Adrenal gland (tissue), 12 donors: ENCODE data around the gene JPT1. TPM values are rescaled to one million over a fixed set of nuclear protein-coding genes. Genes with fewer than 3 reads are reported as not detected.

Experiments used
- DNase-seq, 7 donors: peaks; one replicate each; pipeline ENCODE4 v3.0.0-alpha.2; 2019 to 2020
- H3K27ac ChIP-seq, 5 donors: fragments of 200-600 bp; sonication (generic) in 4 of 5; 1 replicate in 3 of 5; 2 replicates in 2 of 5; pipeline versions ENCODE4 v1.5.1 to v1.8.0; 2016 to 2020; ENCODE audit warnings: mild to moderate bottlenecking in 1 of 5
- H3K27me3 ChIP-seq: fragments of 200-600 bp; 2 replicates; pipeline ENCODE4 v1.8.0; 2021
- H3K36me3 ChIP-seq, 2 donors: fragments of 200-600 bp; replicated peaks in 1 of 2; 1 replicate in 1 of 2; 2 replicates in 1 of 2; pipeline versions ENCODE4 v1.5.1 to v1.8.0; 2018 to 2022
- H3K4me1 ChIP-seq, 2 donors: fragments of 200-600 bp; replicated peaks in 1 of 2; 1 replicate in 1 of 2; 2 replicates in 1 of 2; pipeline versions ENCODE4 v1.5.1 to v1.8.0; 2018 to 2021
- H3K4me3 ChIP-seq, 4 donors: fragments of 200-600 bp; sonication (generic) in 3 of 4; one replicate each; pipeline ENCODE4 v1.5.1; 2016 to 2018
- H3K9me3 ChIP-seq, 3 donors: fragments of 200-600 bp; sonication (generic) in 1 of 3; replicated peaks in 1 of 3; 1 replicate in 2 of 3; 2 replicates in 1 of 3; pipeline versions ENCODE4 v1.5.1 to v1.8.0; 2016 to 2021
- POLR2A ChIP-seq, 2 donors: fragments of 450-650 bp; IDR thresholded peaks; one replicate each; pipeline ENCODE4 v1.6.1; 2017; ENCODE audit warnings: antibody characterized with exemption in 2 of 2, mild to moderate bottlenecking in 2 of 2, moderate library complexity in 1 of 2
- WGBS, 4 donors: extraction: QIAGEN DNeasy Blood & Tissue Kit in 2 of 4; methylation state at CpG; one replicate each; pipeline versions ENCODE4 v1.1.5 to v1.1.7; 2013 to 2017; 5-methylcytosine and 5-hydroxymethylcytosine counted together
- intact Hi-C, 2 donors: fragments of 100-400 bp; cut with DNase I; formaldehyde crosslinking; loops; one replicate each; pipeline versions ENCODE4 v1.14.1 to v1.15.0; 2022 to 2023
- polyA plus RNA-seq, 3 donors: library from polyadenylated mRNA; stranded (reverse); fragments of 200-250 nt in 2 of 3; fragments of 350-450 nt in 1 of 3; fragmentation: Illumina TruSeq in 1 of 3; extraction: RNeasy Lipid Tissue Mini Kit (QIAGEN cat#74804) in 1 of 3; gene quantifications; one replicate each; pipeline ENCODE4 v1.2.3, GENCODE V29; 2013 to 2014
- total RNA-seq, 9 donors: library from RNA; depleted of rRNA in 4 of 9; stranded (reverse); fragments of >200 nt in 4 of 9; fragments of 120-200 nt in 1 of 9; fragmentation: NEBNext Ultra II Directional in 1 of 9; extraction: Animal tissue kit (Norgen Biotek cat#: 25700) in 1 of 9; gene quantifications; one replicate each; pipeline versions ENCODE4 v1.1.0 to v1.2.4, GENCODE V29; 2013 to 2023
- TF ChIP-seq, protein P1 (sequence below), 6 experiments: fragments of 450-650 bp in 4 of 6; fragments of 200-600 bp in 2 of 6; sonication (generic) in 1 of 6; IDR thresholded peaks; 1 replicate in 5 of 6; 2 replicates in 1 of 6; pipeline versions ENCODE4 v1.5.1 to v1.8.0; 2016 to 2021; ENCODE audit warnings: antibody characterized with exemption in 6 of 6, mild to moderate bottlenecking in 2 of 6, moderate library complexity in 1 of 6
- donor health status: healthy with polysubstance abuse.
- donor health status: Bipolar disorder and iron deficiency.
- donor health status: DM: yes; HTN: yes; CAD: no.
- donor health status: DM: no; HTN: no; CAD: no.
- donor health status: DM: no; HTN: no; CAD: no.
- donor health status: DM: yes; HTN: yes; CAD: no.

Gene JPT1
- total and polyA plus RNA-seq, 12 donors: 34.2 to 232 (median 67.2) TPM

DNA sequence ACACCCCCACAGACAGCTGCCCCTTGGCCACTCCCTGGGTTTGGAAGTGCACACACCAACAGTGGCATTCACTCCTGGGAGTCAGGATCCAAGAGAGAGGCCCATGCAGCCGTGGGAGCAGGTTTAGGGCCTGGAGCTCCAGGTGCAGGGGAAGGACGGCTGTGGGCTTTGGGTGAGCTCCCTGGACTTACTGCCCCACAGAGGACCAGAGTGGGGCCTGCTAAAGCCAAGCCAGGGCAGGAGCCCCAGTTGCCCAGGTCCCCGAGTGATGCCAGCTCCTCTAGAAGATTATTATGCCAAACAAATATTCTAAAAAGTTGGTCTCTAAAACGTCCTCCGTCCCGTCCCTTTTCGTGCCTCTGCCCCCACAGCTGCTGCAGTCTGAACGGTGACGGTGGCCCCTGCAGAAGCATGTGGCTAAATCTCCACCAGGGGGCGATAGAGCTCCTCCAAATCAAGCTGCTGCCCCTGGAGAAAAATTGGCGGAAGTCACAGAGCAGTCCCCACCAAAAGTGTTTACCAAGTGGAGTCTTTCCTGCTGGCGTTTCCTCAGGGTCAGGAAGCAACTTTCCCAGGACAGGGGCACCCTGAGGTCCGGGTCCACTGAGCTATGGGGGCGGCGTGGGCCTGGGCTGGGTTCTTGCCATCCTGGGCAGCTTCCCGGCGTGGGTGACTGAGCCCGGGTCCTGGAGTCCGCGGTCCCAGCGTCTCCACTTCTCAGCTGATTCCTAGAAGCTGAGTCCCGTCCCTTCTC is 40.3 kb downstream of the JPT1 start:
- TF ChIP-seq POLR2A (IDR thresholded peaks at IDR 0.05): no peak
- TF ChIP-seq, protein P1, sequence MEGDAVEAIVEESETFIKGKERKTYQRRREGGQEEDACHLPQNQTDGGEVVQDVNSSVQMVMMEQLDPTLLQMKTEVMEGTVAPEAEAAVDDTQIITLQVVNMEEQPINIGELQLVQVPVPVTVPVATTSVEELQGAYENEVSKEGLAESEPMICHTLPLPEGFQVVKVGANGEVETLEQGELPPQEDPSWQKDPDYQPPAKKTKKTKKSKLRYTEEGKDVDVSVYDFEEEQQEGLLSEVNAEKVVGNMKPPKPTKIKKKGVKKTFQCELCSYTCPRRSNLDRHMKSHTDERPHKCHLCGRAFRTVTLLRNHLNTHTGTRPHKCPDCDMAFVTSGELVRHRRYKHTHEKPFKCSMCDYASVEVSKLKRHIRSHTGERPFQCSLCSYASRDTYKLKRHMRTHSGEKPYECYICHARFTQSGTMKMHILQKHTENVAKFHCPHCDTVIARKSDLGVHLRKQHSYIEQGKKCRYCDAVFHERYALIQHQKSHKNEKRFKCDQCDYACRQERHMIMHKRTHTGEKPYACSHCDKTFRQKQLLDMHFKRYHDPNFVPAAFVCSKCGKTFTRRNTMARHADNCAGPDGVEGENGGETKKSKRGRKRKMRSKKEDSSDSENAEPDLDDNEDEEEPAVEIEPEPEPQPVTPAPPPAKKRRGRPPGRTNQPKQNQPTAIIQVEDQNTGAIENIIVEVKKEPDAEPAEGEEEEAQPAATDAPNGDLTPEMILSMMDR (IDR thresholded peaks at IDR 0.05): peak; percentile 93 to 99 (median 94)
- H3K4me1 ChIP-seq: peaks cover 0 to 25% of the 10 kb centered on the region in 2 donors
- no peaks in the 10 kb centered on the region for H3K36me3 ChIP-seq
- DNase-seq: peak; percentile 87 to 96 (median 90)
- WGBS, 4 donors: 1 to 6% (median 3%) methylated on average over 19 to 22 of the region's 22 CpGs
- H3K9me3 ChIP-seq: no peaks in the 10 kb centered on the region
- H3K27me3 ChIP-seq: no peaks in the 10 kb centered on the region
- intact Hi-C loops: loop anchor here (5.0 to 10.0 kb wide), 3 partner anchors 58 to 91 kb away; partner anchors contain the start of gene NUP85 (in 1 of the 2)
- H3K27ac ChIP-seq: peak overlapping the region in 3 of 5 donors; percentile 35 to 85 (median 76)
- H3K4me3 ChIP-seq: peak overlapping the region in 2 of 4 donors; percentile 8 to 68

DNA sequence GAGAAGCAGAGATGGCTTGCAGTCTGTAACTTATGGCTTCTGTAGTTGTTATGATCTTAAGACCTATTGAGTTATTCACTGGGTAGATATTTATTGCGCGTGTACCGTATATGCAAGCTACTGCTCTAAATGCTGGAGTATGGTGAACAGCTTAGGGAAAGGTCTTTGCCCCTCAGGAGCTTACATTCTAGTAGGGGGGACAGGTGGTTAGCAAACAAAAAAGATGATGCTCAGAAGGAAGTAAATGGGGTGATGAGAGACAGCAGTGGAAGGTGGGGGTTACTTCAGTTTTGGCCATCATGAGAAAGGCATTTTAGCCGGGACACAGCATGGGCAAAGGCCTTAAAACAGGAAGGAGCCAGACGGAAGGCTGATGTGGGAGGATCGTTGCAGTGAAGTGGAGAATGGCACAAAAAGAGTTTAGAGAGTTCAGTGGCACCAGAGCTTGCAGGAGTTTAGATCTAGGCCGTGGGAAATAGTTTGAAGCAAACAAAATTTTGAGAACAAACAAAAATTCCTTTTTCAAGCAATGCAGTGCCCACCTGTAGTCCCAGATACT is 42.5 kb downstream of the JPT1 start:
- H3K4me1 ChIP-seq: peaks cover 0 to 26% of the 10 kb centered on the region in 2 donors
- H3K27ac ChIP-seq: no peak overlapping the region
- no peaks in the 10 kb centered on the region for H3K36me3 ChIP-seq
- H3K27me3 ChIP-seq: no peaks in the 10 kb centered on the region
- WGBS, 4 donors: 79 to 89% (median 84%) methylated on average over 7 of the region's 7 CpGs
- no peak overlapping the region for H3K4me3 ChIP-seq
- H3K9me3 ChIP-seq: no peaks in the 10 kb centered on the region
- TF ChIP-seq, protein P1 (IDR thresholded peaks at IDR 0.05): no peak
- no peak for TF ChIP-seq POLR2A (IDR thresholded peaks at IDR 0.05)
- no peak for DNase-seq
- intact Hi-C loops: loop anchor here (5.0 to 10.0 kb wide), 3 partner anchors 60 to 93 kb away; partner anchors contain the start of gene NUP85 (in 1 of the 2)

DNA sequence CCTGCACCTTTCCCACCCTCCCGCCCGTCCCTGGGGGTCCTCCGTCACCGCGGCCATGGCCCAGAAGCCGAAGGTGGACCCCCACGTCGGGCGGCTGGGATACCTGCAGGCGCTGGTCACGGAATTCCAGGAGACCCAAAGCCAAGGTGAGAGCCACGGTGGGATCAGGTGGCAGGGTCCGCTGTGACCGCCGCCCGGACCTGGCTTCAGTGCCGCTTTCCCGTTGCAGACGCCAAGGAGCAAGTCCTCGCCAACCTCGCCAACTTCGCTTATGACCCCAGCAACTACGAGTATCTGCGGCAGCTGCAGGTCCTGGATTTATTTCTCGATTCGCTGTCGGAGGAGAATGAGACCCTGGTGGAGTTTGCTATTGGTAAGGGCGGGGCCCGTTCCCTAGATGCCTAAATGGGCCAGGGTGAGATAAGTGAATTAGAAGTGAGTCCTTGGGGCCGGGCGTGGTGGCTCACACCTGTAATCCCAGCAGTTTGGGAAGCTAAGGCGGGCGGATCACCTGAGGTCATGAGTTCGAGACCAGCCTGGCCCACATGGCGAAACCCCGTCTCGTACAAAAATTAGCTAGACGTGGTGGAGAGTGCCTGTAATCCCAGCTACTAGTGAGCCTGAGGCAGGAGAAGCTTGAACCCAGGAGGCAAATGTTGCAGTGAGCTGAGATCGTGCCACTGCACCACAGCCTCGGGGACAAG is 43.9 kb downstream of the JPT1 start:
- H3K27ac ChIP-seq: peak overlapping the region in 2 of 5 donors; percentile 60 to 65
- DNase-seq: peak in 2 of 7 donors; percentile 42 to 44
- peaks cover 0 to 26% of the 10 kb centered on the region in 2 donors for H3K4me1 ChIP-seq
- H3K27me3 ChIP-seq: no peaks in the 10 kb centered on the region
- intact Hi-C loops: loop anchor here (5.0 to 10.0 kb wide), 3 partner anchors 62 to 94 kb away; partner anchors contain the start of gene NUP85 (in 1 of the 2)
- no peaks in the 10 kb centered on the region for H3K36me3 ChIP-seq
- no peaks in the 10 kb centered on the region for H3K9me3 ChIP-seq
- WGBS, 4 donors: 21 to 38% (median 26%) methylated on average over 23 to 40 of the region's 40 CpGs
- H3K4me3 ChIP-seq: peak overlapping the region in 3 of 4 donors; percentile 51 to 92 (median 85)
- TF ChIP-seq POLR2A (IDR thresholded peaks at IDR 0.05): no peak
- TF ChIP-seq, protein P1 (IDR thresholded peaks at IDR 0.05): no peak
